Activated CD8-positive, alpha-beta T cell treated with anti-CD3 and anti-CD28 coated beads, Interleukin-2, amount 10 ng/mL, durations not matched to agents 7 days and 5 days (primary cell): ENCODE results near the gene IRAK3. TPM values are rescaled to one million over a fixed set of nuclear protein-coding genes. Genes with fewer than 3 reads are reported as not detected.

Source experiments
- ATAC-seq: fragments of 150-1000 bp; cut with Tn5 transposase; one replicate; pipeline ENCODE4 v1.10.0; 2021; ENCODE audit warnings: moderate library complexity
- CTCF ChIA-PET: fragments of 350-600 bp; sonication (Branson Sonifier 250); formaldehyde crosslinking; loops from one replicate; lab custom pipeline; 2021; ENCODE audit warnings: antibody characterized with exemption; lab: Charles Lee
- POLR2A ChIA-PET: fragments of 350-600 bp; sonication (Branson Sonifier 250); formaldehyde crosslinking; loops from one replicate; lab custom pipeline; 2021; ENCODE audit warnings: antibody characterized with exemption; lab: Charles Lee
- DNase-seq: peaks from one replicate; pipeline ENCODE4 v3.0.0-alpha.2; 2020
- H3K27ac Mint-ChIP-seq: one replicate; pipeline ENCODE4 v1.8.0; 2021; ENCODE audit warnings: mild to moderate bottlenecking, mixed read lengths
- H3K27me3 Mint-ChIP-seq: one replicate; pipeline ENCODE4 v1.8.0; 2021; ENCODE audit warnings: low read depth, mixed read lengths
- H3K36me3 Mint-ChIP-seq: one replicate; pipeline ENCODE4 v1.8.0; 2021; ENCODE audit warnings: low read depth, mixed read lengths
- H3K4me1 Mint-ChIP-seq: one replicate; pipeline ENCODE4 v1.8.0; 2021; ENCODE audit warnings: low read depth, mixed read lengths
- H3K4me3 Mint-ChIP-seq: one replicate; pipeline ENCODE4 v1.8.0; 2021; ENCODE audit warnings: mild to moderate bottlenecking, mixed read lengths
- H3K9me3 Mint-ChIP-seq: one replicate; pipeline ENCODE4 v1.8.0; 2022; ENCODE audit warnings: mixed read lengths; ENCODE audit not compliant: insufficient read depth
- total RNA-seq, 2 experiments: library from RNA; stranded (reverse); gene quantifications; one replicate each; pipeline ENCODE4 v1.2.3, GENCODE V29; 2021

Gene IRAK3
- total RNA-seq, 2 experiments from 2014 or later = 0.05 to 0.40 TPM

DNA sequence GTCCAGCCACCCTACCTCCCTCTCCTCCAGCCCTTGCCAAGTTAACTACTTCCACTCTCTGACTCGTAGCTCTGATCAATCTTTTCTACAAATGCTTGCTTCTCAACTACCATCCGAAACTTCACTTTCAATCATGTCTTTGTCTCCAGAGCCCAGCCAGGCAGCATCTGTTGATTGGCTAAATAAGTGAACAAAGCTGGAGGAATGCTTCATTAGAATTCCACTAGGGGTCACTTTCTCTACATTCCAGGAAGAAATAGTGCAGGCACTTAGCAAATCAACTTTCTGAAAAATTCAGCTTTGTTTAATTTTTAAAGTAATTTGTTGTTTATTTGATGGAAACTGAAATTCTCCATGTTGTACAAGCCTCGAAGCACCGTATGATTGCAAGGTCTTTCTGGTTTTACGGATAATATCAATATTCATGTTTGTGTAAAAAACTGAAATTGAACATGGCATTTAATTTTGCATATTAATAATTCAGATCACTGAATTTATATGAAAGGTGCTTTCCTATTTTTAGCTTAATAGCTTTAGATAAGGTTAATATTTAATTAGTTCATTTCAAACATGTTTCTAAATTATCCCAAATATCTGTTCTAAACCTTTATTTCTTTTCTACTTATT is 80.9 kb downstream of the IRAK3 start:
- ATAC-seq = peak; percentile 72
- DNase-seq = peak; percentile 33
- ChIA-PET CTCF (interaction anchor here (0.6 to 4.4 kb wide), 41 partner anchors 10 to 446 kb away, joined by 3 to 37 read pairs (median 5); partner anchors contain the start of genes HELB and LLPH), POLR2A (interaction anchor here (0.6 to 1.4 kb wide), 3 partner anchors 18 to 101 kb away, joined by 3 read pairs; partner anchors contain the start of gene HELB)
- H3K27ac Mint-ChIP-seq = no peak overlapping the region
- no peak overlapping the region for H3K4me3 Mint-ChIP-seq
- peaks cover 2% of the 10 kb centered on the region for H3K27me3 Mint-ChIP-seq
- H3K4me1 Mint-ChIP-seq = peaks cover 1% of the 10 kb centered on the region
- no peaks in the 10 kb centered on the region for H3K36me3 Mint-ChIP-seq
- no peaks in the 10 kb centered on the region for H3K9me3 Mint-ChIP-seq

DNA sequence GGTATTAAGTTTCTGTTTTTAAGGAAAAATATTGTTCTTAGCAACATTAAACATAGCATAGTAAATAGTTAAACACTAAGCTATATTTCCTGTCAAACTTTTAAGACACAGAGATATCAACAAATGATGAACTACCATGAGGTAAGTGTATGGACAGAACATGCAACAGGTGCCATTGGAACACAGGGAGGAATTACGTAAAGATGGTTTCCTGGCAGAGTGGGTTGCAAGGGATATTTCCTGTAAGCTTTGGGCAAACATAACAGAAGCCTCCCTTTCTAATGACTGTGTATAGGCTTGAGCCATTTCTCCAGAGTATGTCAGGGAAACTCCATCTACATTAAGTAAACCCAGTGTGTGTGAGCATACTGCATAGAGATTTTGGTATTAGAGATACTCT is 81.6 kb downstream of the IRAK3 start:
- POLR2A ChIA-PET = interaction anchor here (1.3 to 1.4 kb wide), 2 partner anchors 31 to 101 kb away, joined by 3 read pairs; partner anchors contain the start of gene HELB
- H3K27me3 Mint-ChIP-seq = peaks cover 2% of the 10 kb centered on the region
- peaks cover 1% of the 10 kb centered on the region for H3K4me1 Mint-ChIP-seq
- DNase-seq (no peak), ATAC-seq (no peak)
- no peaks in the 10 kb centered on the region for H3K9me3 Mint-ChIP-seq
- no peak overlapping the region for H3K4me3 Mint-ChIP-seq
- CTCF ChIA-PET = interaction anchor here (0.6 to 4.4 kb wide), 30 partner anchors 9 to 425 kb away, joined by 3 to 37 read pairs (median 5); partner anchors contain the start of genes HELB and LLPH
- H3K27ac Mint-ChIP-seq = no peak overlapping the region
- no peaks in the 10 kb centered on the region for H3K36me3 Mint-ChIP-seq

DNA sequence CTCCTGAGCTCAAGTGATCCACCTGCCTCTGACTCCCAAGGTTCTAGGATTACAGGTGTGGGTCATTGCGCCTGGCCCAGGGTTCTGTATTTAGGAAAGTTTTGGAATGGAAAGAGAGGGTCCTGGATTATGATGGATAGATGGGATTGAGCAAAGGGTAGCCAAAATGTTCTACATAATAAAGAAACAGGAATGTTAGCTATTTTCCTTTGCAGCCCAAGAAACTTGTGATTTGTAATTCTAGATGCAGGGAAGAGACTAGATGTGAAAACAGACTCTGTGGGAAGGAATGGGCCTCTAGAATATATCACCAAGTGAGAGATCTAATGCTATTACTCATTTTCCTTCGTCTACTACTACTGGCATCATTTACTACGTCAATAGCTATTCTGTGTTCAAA is 83.6 kb downstream of the IRAK3 start:
- Mint-ChIP-seq H3K9me3 (no peaks in the 10 kb centered on the region), H3K4me3 (no peak overlapping the region), H3K36me3 (no peaks in the 10 kb centered on the region), H3K27me3 (no peaks in the 10 kb centered on the region), H3K4me1 (no peaks in the 10 kb centered on the region), H3K27ac (no peak overlapping the region)
- no peak for ATAC-seq
- DNase-seq = no peak
- ChIA-PET CTCF (interaction anchor here (1.3 to 4.4 kb wide), 3 partner anchors 12 to 136 kb away, joined by 3 to 14 read pairs (median 6); no protein-coding TSS in a partner anchor), POLR2A (interaction anchor here (0.7 kb wide), 1 partner anchor 30 kb away, joined by 5 read pairs; the partner anchor contains the start of gene HELB)

DNA sequence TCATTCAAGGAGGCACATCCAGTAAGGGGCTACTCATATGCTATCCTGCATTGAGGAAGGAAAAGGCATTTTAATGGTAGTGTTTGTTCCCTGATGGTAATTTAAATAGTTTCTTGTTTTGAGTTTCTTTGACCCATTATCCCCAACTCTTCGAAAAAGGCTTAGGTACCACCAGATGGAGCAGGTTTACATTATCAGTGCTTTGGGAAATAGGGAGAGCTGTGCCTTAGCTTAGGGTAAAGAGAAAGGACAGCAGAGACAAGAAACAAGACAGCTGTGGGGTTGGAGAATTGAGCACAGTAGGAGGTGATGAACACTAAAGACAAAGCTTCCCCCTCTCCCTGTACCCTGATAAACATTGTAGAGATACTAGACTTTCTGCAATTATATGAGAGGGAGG is 84.1 kb downstream of the IRAK3 start:
- CTCF ChIA-PET = interaction anchor here (0.8 to 1.3 kb wide), 3 partner anchors 17 to 136 kb away, joined by 3 read pairs; no protein-coding TSS in a partner anchor
- H3K27ac Mint-ChIP-seq = no peak overlapping the region
- no peak overlapping the region for H3K4me3 Mint-ChIP-seq
- POLR2A ChIA-PET = interaction anchor here (0.7 kb wide), 1 partner anchor 29 kb away, joined by 5 read pairs; the partner anchor contains the start of gene HELB
- no peaks in the 10 kb centered on the region for H3K4me1 Mint-ChIP-seq
- no peak for ATAC-seq
- H3K9me3 Mint-ChIP-seq = no peaks in the 10 kb centered on the region
- DNase-seq = no peak
- no peaks in the 10 kb centered on the region for H3K36me3 Mint-ChIP-seq
- no peaks in the 10 kb centered on the region for H3K27me3 Mint-ChIP-seq

DNA sequence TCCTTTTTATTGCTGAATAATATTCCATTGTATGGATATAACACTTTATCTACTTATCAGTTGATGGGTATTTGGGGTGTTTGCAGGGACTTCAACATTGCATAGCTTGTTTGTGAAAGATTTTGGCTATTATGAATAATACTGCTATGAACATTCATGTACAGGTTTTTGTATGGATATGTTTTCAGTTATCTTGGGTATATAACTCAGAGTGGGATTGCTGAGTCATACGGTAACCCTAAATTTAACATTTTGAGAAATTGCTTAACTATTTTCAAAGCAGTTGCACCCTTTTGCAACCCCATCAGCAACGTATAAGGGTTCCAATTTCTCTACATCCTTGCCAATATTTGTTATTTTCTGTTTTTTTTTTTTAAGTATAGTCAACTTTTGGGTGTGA is 86.0 kb downstream of the IRAK3 start:
- ATAC-seq = no peak
- Mint-ChIP-seq H3K4me3 (no peak overlapping the region), H3K9me3 (no peaks in the 10 kb centered on the region), H3K4me1 (peaks cover 11% of the 10 kb centered on the region), H3K27ac (no peak overlapping the region), H3K36me3 (no peaks in the 10 kb centered on the region), H3K27me3 (no peaks in the 10 kb centered on the region)
- CTCF ChIA-PET = interaction anchor here (1.3 kb wide), 1 partner anchor 131 kb away, joined by 4 read pairs; no protein-coding TSS in a partner anchor
- no peak for DNase-seq
- POLR2A ChIA-PET = no interaction called here

DNA sequence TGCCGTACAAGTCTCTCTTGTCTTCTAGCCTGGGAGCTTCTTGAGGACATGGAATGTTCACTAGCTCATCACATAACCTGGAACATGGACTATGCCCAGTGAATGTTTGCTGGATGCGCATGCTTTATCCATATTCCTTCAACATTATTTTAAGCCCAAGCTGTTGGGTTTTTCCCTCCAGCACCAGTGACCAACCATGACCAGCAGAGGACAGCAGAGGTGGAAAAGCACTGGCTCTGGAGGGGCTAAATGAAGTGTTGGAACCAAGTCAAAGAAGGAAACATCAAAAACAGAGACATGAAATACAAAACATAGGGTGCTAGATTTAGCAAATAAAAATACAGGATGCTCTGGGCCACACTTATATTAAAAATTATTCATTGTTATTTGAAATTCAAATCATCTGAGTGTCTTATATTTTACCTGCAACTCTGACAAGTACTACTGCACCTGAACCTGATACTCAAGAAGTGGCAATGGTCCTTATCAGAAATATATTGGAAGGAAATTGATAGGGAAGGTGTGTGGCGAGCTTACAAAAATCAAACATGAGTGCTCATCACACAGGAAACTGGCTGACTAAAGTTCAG is 90.2 kb downstream of the IRAK3 start:
- peaks cover 9% of the 10 kb centered on the region for H3K9me3 Mint-ChIP-seq
- H3K4me1 Mint-ChIP-seq = peaks cover 13% of the 10 kb centered on the region
- peaks cover 9% of the 10 kb centered on the region for H3K36me3 Mint-ChIP-seq
- H3K4me3 Mint-ChIP-seq = no peak overlapping the region
- ATAC-seq = peak; percentile 79
- ChIA-PET CTCF (interaction anchor here (0.7 to 4.3 kb wide), 17 partner anchors 9 to 137 kb away, joined by 3 to 30 read pairs (median 5); partner anchors contain the start of gene HELB), POLR2A (interaction anchor here (1.4 kb wide), 1 partner anchor 23 kb away, joined by 4 read pairs; the partner anchor contains the start of gene HELB)
- H3K27me3 Mint-ChIP-seq = no peaks in the 10 kb centered on the region
- DNase-seq = peak; percentile 67
- no peak overlapping the region for H3K27ac Mint-ChIP-seq

DNA sequence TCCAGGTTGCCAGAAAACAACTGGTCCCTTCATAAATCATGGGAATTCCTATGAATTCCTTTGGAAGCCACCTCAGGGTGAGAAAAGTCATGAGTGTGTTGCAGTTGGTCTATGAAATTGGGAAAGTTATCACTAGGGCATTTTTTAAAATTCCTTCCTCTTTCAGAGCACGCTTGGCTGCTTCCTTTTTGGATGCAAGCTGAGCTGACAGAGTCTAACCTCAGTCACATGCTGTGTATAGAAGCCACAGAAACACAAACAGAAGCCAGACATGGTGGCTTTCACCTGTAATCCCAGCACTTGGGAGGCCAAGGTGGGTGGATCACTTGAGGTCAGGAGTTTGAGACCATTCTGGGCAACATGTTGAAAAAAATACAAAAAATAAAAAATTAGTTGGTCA is 91.5 kb downstream of the IRAK3 start:
- Mint-ChIP-seq H3K4me1 (peaks cover 13% of the 10 kb centered on the region), H3K4me3 (no peak overlapping the region), H3K27me3 (no peaks in the 10 kb centered on the region), H3K9me3 (peaks cover 9% of the 10 kb centered on the region), H3K27ac (no peak overlapping the region), H3K36me3 (peaks cover 9% of the 10 kb centered on the region)
- POLR2A ChIA-PET = no interaction called here
- ATAC-seq (no peak), DNase-seq (no peak)
- CTCF ChIA-PET = interaction anchor here (2.1 to 4.3 kb wide), 3 partner anchors 11 to 135 kb away, joined by 10 to 30 read pairs (median 22); partner anchors contain the start of gene HELB

DNA sequence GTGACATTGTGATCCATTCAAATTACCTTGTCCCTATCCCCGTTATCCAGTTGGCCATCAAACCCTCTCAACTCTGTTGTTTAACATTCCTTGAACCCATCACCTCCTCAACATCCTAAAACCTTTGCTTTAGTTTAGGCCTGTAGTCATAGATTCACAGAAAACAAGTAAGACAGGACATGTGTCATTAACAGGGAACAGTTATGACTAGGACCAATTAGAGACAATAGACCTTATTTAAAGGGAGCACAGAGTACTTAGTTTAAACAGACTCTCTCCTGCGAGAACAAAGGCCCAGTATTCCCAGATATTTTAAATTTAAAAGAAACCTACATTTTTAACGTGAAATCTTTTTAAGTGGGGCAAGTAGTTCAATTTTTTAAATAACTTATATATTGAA is 93.2 kb downstream of the IRAK3 start:
- DNase-seq = no peak

DNA sequence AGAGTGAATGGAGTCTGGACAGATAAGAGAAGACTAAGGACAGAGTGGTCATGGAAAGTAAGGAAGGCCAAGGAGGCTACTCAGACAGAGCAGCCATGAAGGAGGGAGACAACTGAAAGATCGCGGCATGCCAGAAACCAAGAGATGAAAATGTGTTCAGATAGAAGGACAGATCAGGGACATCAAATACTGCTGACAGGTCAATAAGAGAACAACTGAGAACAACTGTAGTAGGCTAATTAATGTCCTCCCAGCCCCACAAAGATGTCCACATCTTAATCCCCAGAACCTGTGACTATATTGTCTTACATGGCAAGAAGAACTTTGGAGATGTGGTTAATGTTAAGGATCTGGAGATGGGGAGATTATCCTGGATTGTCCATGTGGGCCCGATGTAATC is 98.3 kb downstream of the IRAK3 start:
- DNase-seq = no peak
- H3K9me3 Mint-ChIP-seq = peaks cover 25% of the 10 kb centered on the region
- no peak for ATAC-seq
- H3K36me3 Mint-ChIP-seq = peaks cover 39% of the 10 kb centered on the region
- peak overlapping the region; percentile 54 for H3K4me3 Mint-ChIP-seq
- peaks cover 59% of the 10 kb centered on the region for H3K4me1 Mint-ChIP-seq
- no peaks in the 10 kb centered on the region for H3K27me3 Mint-ChIP-seq
- ChIA-PET CTCF (no interaction called here), POLR2A (no interaction called here)
- peak overlapping the region; percentile 77 for H3K27ac Mint-ChIP-seq

More for the DNA sequence above, 93.2 kb downstream of the IRAK3 start:
- H3K9me3 Mint-ChIP-seq = peaks cover 9% of the 10 kb centered on the region
- peaks cover 18% of the 10 kb centered on the region for H3K36me3 Mint-ChIP-seq
- ATAC-seq = no peak
- POLR2A ChIA-PET = no interaction called here
- H3K4me3 Mint-ChIP-seq = no peak overlapping the region
- CTCF ChIA-PET = interaction anchor here (0.6 kb wide), 1 partner anchor 127 kb away, joined by 3 read pairs; no protein-coding TSS in a partner anchor
- no peak overlapping the region for H3K27ac Mint-ChIP-seq
- no peaks in the 10 kb centered on the region for H3K27me3 Mint-ChIP-seq
- peaks cover 25% of the 10 kb centered on the region for H3K4me1 Mint-ChIP-seq

DNA sequence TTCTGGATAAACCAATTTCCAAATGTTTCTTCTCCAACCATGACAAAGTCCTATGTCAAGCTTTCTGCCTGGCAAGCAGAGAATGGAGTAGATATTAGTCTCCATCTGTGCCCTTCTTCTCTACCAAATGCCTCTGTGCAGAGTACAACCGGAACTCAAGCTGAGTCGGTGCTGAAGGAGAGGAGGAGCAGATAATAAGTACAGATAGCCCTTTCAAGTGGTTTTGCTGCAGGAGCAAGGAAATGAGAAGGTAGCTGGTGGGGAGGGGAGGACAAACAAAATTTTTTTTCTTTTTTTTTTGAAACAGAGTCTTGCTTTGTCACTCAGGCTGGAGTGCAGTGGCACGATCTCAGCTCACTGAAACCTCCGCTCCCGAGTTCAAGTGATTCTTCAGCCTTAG is 99.1 kb downstream of the IRAK3 start:
- Mint-ChIP-seq H3K4me3 (peak overlapping the region; percentile 54), H3K27me3 (no peaks in the 10 kb centered on the region), H3K4me1 (peaks cover 62% of the 10 kb centered on the region), H3K9me3 (peaks cover 31% of the 10 kb centered on the region), H3K27ac (peak overlapping the region; percentile 77), H3K36me3 (peaks cover 42% of the 10 kb centered on the region)
- ChIA-PET CTCF (interaction anchor here (0.9 to 1.2 kb wide), 5 partner anchors 9 to 119 kb away, joined by 3 to 10 read pairs (median 5); partner anchors contain the start of genes HELB and TMBIM4), POLR2A (interaction anchor here (0.5 to 3.9 kb wide), 5 partner anchors 10 to 452 kb away, joined by 3 to 58 read pairs (median 3); partner anchors contain the start of genes HELB and TMBIM4)
- ATAC-seq (peak; percentile 96), DNase-seq (peak; percentile 76)

DNA sequence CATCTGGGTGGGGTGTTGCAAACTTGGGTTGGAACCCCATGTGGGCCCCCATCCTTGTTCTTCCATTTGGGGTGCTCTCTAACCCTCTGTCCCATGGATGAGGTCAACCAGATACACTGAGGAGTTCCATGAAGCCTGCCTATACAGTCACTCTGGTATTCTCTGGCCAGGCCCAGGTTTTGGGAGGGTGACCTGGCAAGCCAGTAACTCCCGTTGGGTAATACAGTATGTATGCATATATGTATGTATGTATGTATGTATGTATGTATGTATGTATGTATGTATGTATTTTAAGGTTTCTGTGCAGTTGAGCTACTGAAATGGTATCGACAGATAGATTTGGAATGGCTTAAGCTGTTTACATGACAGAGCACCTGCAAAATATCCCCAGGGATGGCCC is 100.5 kb downstream of the IRAK3 start:
- ATAC-seq = no peak
- peaks cover 46% of the 10 kb centered on the region for H3K36me3 Mint-ChIP-seq
- POLR2A ChIA-PET = interaction anchor here (0.6 to 3.9 kb wide), 2 partner anchors 14 to 120 kb away, joined by 3 to 58 read pairs; partner anchors contain the start of gene HELB

More for the DNA sequence above, 100.5 kb downstream of the IRAK3 start:
- peaks cover 64% of the 10 kb centered on the region for H3K4me1 Mint-ChIP-seq
- no peak overlapping the region for H3K4me3 Mint-ChIP-seq
- no peaks in the 10 kb centered on the region for H3K27me3 Mint-ChIP-seq
- peaks cover 35% of the 10 kb centered on the region for H3K9me3 Mint-ChIP-seq
- CTCF ChIA-PET = interaction anchor here (1.3 kb wide), 1 partner anchor 13 kb away, joined by 3 read pairs; the partner anchor contains the start of gene HELB
- peak overlapping the region; percentile 93 for H3K27ac Mint-ChIP-seq
- DNase-seq = no peak
